ENCODE data around the gene FYB1. TPM values are rescaled to one million over a fixed set of nuclear protein-coding genes. Genes with fewer than 3 reads are reported as not detected.

Gene FYB1
- total RNA-seq, 2 experiments from 2014 or later = 82.8 to 83.0 TPM

DNA sequence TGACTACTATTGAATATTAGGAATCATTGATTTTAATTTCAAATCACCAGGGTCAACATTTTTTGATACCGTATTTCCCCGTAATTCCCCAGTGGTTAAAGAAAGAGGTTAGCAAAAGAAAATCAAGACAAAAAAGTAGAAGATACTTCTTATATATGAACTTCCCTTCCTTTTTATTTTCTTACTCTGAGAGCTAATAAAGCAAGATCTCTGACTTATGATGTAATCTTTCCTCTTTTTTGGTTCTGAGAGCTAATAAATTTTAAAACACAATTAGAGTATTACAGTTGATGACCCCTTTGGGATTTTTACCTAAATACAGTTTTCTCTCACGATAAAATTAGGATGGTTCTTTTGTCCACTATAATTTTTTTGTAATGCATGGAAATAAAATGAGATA lies 9.2 kb upstream of the FYB1 start:
- Mint-ChIP-seq H3K27ac (no peak overlapping the region), H3K4me1 (ENCODE audit: low read depth) (peaks cover 39% of the 10 kb centered on the region), H3K4me3 (no peak overlapping the region), H3K36me3 (ENCODE audit: low read depth) (no peaks in the 10 kb centered on the region), H3K9me3 (no peaks in the 10 kb centered on the region), H3K27me3 (no peaks in the 10 kb centered on the region)
- ATAC-seq (no peak), DNase-seq (no peak)
- intact Hi-C loops (cut with micrococcal nuclease) = no loop called here
- ChIA-PET CTCF (interaction anchor here (1.2 to 5.8 kb wide), 3 partner anchors 10 to 81 kb away, joined by 3 to 102 read pairs (median 9); partner anchors contain the start of gene FYB1), POLR2A (interaction anchor here (1.8 kb wide), 1 partner anchor 54 kb away, joined by 5 read pairs; no protein-coding TSS in a partner anchor)
- TF ChIP-seq, protein P1, sequence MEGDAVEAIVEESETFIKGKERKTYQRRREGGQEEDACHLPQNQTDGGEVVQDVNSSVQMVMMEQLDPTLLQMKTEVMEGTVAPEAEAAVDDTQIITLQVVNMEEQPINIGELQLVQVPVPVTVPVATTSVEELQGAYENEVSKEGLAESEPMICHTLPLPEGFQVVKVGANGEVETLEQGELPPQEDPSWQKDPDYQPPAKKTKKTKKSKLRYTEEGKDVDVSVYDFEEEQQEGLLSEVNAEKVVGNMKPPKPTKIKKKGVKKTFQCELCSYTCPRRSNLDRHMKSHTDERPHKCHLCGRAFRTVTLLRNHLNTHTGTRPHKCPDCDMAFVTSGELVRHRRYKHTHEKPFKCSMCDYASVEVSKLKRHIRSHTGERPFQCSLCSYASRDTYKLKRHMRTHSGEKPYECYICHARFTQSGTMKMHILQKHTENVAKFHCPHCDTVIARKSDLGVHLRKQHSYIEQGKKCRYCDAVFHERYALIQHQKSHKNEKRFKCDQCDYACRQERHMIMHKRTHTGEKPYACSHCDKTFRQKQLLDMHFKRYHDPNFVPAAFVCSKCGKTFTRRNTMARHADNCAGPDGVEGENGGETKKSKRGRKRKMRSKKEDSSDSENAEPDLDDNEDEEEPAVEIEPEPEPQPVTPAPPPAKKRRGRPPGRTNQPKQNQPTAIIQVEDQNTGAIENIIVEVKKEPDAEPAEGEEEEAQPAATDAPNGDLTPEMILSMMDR (IDR thresholded peaks at IDR 0.05) = no peak

DNA sequence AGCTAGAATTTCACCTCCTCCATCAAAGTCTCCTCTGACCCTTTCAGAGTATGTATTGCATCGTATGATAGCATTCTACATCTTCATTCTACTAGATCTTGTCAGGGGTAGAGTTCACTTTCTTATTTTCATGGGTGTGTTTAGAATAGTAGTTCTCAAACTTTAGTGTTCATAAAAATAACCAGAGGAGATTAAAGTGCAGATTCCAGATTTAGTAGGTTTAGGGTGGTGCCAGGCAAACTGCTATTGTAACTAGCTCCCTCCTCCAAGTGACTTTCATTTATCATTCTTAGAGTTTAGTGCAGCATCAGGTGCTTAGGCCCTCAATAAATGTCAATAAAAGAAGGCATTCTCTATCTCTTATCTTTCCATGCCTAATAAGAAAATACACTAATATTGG lies 7.2 kb upstream of the FYB1 start:
- no peak for DNase-seq
- Mint-ChIP-seq H3K27me3 (no peaks in the 10 kb centered on the region), H3K36me3 (ENCODE audit: low read depth) (no peaks in the 10 kb centered on the region), H3K27ac (peak overlapping the region; percentile 30), H3K4me3 (peak overlapping the region; percentile 0), H3K9me3 (no peaks in the 10 kb centered on the region), H3K4me1 (ENCODE audit: low read depth) (peaks cover 29% of the 10 kb centered on the region)
- POLR2A ChIA-PET = interaction anchor here (1.3 to 1.5 kb wide), 3 partner anchors 9 to 25 kb away, joined by 3 to 4 read pairs (median 3); no protein-coding TSS in a partner anchor
- no peak for ATAC-seq
- intact Hi-C loops (cut with micrococcal nuclease) = no loop called here
- CTCF ChIA-PET = interaction anchor here (0.9 to 12.6 kb wide), 6 partner anchors 9 to 146 kb away, joined by 3 to 317 read pairs (median 4); no protein-coding TSS in a partner anchor
- TF ChIP-seq, protein P1 (IDR thresholded peaks at IDR 0.05) = no peak

DNA sequence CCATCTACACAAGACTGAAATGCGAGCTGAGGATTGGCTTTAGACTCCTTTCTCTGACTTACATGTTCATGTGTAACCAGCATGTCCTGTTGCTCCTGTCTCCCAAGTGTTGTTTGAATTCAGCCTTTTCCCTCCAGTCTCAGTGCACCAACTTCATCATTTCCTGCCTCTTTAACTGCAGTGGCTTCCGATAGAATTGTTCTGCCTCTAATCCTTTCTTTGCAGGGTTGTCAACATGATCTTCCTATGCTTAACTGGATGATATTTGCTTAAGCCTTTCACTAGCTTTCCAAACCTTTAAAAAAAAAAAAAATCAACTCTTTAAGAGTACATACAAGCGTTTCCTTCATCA lies 6.7 kb upstream of the FYB1 start:
- Mint-ChIP-seq H3K4me3 (peak overlapping the region; percentile 0), H3K36me3 (ENCODE audit: low read depth) (no peaks in the 10 kb centered on the region), H3K27me3 (no peaks in the 10 kb centered on the region), H3K27ac (peak overlapping the region; percentile 32), H3K9me3 (no peaks in the 10 kb centered on the region), H3K4me1 (ENCODE audit: low read depth) (peaks cover 25% of the 10 kb centered on the region)
- POLR2A ChIA-PET = interaction anchor here (1.3 to 1.5 kb wide), 3 partner anchors 9 to 25 kb away, joined by 3 to 4 read pairs (median 3); no protein-coding TSS in a partner anchor
- TF ChIP-seq, protein P1 (IDR thresholded peaks at IDR 0.05) = no peak
- intact Hi-C loops (cut with micrococcal nuclease) = no loop called here
- ATAC-seq = no peak
- no peak for DNase-seq
- CTCF ChIA-PET = interaction anchor here (0.9 to 12.6 kb wide), 6 partner anchors 9 to 145 kb away, joined by 3 to 317 read pairs (median 4); no protein-coding TSS in a partner anchor

DNA sequence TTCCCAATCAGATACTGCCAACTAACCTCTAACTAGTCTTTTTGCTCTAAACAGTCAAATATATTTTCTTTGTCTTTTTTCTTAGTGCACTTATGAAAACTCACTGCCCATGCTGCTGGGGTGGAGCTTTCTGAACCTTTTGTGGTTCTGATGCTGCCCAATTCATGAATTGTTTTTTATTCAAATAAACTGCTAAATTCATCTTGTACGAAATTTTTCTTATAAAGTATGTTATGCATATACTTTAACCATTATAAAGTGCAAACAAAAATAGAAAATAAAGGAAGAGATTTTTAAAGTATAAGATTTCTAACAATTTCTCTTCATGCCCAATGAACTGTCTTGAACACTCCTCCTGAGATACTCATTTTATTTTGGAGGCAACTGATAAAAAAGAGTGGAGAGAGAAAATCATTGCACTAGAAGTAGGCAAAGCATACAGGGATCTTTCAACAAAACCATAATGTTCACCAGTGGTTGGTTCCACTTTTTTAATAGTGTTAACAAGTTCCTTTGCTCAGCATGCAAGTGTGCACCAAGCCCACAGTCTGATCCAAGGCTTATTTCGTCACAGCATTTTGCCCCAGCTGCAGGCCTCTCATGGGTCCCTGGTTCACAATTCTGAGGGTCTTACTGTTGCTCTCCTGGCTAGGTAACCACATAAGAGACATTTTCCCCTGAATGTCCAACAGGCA lies 6.2 kb upstream of the FYB1 start:
- no peak overlapping the region for H3K4me3 Mint-ChIP-seq
- no peak for ATAC-seq
- POLR2A ChIA-PET = interaction anchor here (1.3 to 1.5 kb wide), 2 partner anchors 8 to 24 kb away, joined by 3 to 4 read pairs; no protein-coding TSS in a partner anchor
- no peaks in the 10 kb centered on the region for H3K36me3 Mint-ChIP-seq (ENCODE audit: low read depth)
- H3K9me3 Mint-ChIP-seq = no peaks in the 10 kb centered on the region
- intact Hi-C loops (cut with micrococcal nuclease) = no loop called here
- H3K27me3 Mint-ChIP-seq = no peaks in the 10 kb centered on the region
- peaks cover 27% of the 10 kb centered on the region for H3K4me1 Mint-ChIP-seq (ENCODE audit: low read depth)
- TF ChIP-seq, protein P1 (IDR thresholded peaks at IDR 0.05) = no peak
- peak overlapping the region; percentile 32 for H3K27ac Mint-ChIP-seq
- DNase-seq = no peak
- CTCF ChIA-PET = interaction anchor here (0.9 to 12.6 kb wide), 5 partner anchors 8 to 145 kb away, joined by 3 to 317 read pairs (median 4); no protein-coding TSS in a partner anchor

DNA sequence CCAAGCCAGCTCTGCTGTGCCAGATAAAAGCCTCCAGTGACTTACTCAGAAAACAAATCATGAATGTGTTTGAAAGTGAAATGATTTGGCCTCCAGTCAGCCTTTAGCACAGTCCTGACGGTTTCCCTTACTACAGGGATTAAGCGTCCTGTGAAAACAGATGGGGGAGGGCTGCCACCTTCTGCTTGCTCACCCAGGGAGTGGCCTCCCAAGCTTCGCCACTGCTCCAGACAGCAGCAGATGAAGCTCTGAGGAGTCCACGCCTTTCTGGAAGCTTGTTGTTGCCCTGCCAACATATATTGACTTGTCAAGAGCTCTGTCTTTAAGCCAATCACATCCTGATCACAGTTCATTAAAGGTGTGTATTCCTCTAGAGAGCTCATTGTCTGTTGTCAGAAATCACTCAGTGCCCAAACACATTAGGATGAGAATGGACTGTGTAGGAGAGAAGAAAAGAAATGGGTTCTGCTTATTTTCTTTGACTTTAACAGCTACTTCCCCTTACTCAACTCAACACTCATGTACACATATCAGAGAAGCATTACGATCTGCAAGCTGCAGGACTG lies 4.9 kb upstream of the FYB1 start:
- TF ChIP-seq, protein P1 (IDR thresholded peaks at IDR 0.05) = no peak
- CTCF ChIA-PET = interaction anchor here (0.8 to 12.6 kb wide), 5 partner anchors 21 to 152 kb away, joined by 3 to 317 read pairs (median 4); no protein-coding TSS in a partner anchor
- Mint-ChIP-seq H3K36me3 (ENCODE audit: low read depth) (no peaks in the 10 kb centered on the region), H3K27me3 (no peaks in the 10 kb centered on the region), H3K4me1 (ENCODE audit: low read depth) (peaks cover 36% of the 10 kb centered on the region), H3K4me3 (no peak overlapping the region), H3K9me3 (no peaks in the 10 kb centered on the region), H3K27ac (no peak overlapping the region)
- POLR2A ChIA-PET = no interaction called here
- ATAC-seq (no peak), DNase-seq (no peak)
- intact Hi-C loops (cut with micrococcal nuclease) = no loop called here

Data from activated CD8-positive, alpha-beta T cell treated with anti-CD3 and anti-CD28 coated beads for 36 hours (primary cell).